Measurements from ENCODE around the gene PLPP3.

PLPP3 gene

DNA sequence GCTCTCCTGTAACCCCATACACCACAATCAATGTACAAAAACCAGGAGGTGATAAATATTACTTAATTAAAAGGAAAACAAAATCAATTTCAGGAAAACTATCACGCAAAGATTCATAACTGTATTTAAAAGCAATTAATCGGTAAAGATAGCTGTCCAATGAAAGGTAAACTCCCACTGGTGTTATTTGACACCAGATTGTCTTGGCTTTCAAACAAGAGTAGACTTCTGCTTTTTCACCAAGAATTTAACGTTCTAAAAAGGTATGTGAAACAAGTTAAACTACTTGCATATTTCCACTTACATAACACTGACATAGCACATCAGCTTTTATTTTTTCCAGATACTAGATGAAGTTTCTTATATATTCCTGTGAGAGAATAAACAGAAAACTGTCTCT lies 3.5 kb downstream of the PLPP3 start:
- no peak for DNase-seq

DNA sequence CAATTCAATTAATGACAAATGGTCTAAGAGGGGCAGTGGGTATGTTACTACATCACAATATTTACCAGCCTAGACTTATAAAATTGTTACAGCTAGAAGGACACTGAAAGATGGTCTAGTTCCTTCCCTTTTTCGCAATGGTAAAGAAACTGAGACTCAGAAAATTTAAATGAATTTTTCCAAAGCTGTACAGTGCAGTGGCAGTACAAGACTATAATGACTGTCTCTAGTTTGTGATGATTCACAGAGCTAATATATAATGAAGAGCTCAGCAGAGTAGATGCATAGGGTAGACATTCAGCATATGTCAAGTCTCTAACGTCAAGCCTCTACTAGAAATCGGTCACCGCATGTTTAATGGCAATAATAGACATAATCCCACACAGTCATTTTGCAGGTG lies 4.6 kb downstream of the PLPP3 start:
- no peak for DNase-seq

DNA sequence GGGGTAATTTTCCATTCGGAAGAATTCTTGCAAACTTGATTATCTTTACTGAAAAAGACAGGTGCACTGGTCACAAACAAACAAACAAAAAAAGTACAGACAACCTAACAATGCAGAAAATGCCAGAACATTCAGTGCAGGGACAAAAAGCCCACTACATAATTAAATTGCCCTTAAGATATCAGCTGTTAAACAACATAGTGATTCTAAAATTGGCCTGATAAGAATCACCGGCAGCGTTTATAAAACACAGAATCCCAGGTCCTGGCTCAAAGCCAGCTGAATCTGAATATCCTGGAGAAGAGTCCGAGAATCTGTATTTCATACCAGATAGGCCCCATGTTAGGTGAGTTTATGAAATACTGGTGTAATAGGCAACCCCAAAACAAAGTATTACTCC lies 6.1 kb downstream of the PLPP3 start:
- DNase-seq = no peak

DNA sequence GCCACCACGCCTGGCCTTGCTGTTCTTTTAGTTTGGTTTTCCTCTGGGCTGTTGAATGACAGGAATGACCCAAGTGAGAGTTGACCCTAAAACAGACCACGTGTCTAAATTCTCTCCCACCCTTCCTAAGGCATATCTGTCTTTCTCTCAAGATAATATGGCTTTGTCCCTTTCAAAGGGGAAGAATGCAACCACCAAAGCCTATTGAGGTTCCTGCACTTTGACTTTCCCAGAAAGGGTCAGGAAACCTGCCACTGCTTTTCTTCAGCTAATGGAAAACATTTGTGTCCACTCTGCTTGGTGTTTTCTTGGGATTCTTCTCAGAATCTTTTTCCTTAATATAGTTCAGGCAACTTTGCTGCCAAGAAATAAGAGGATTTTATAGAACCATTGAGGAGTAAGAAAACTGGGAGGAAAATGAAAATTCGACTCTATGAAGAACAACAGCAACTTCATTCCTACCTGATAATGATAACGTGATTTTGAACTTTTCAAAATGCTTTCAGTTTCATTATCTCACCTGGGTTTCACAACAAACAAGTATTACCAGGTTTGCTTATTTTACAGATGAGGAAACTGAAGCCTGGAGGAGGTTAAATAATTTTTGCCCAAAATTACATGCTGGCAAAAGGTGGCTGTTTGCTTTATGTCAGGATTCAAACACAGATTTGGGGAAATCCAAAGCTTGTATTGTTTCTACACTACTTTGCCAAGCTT lies 6.9 kb downstream of the PLPP3 start:
- no peak for DNase-seq

DNA sequence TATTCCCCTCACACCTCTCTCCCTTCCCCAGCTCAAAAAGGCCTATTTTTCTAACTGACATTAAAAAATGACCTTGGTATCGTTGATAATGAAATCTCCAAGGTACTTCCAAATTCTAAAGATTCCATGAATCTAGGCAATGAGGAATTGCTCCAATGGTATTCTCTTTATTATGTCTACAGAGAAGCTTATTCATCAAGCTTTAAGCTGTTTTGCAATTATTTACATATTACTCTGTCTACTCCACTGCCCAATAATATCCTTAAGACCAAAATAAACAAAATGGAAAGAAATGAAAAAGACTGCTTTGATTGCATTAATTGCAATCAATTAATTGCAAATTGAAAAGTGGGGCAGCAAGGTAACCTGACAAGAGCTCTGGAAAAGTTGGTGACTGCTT lies 7.9 kb downstream of the PLPP3 start:
- no peak for DNase-seq

DNA sequence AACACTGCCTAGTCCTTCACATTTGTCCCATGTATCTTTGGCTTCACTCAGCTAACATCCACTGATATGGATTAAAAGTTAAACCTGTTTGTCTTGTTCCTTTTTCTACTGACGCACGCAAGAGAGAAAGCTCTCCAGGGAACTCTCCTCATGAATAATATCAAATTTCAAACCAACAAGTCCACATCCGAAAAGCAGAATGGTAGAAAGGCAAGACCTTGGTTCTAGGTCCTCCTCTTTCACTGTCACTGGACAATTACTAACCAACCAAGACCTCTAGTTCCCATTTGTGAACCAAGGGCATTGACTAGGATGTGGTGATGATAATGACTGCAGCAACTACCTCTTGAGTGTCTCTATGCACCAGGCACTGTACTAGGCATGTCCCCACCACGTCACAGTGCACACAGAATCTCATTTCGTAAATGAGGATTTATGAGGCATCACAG lies 8.4 kb downstream of the PLPP3 start:
- no peak for DNase-seq

DNA sequence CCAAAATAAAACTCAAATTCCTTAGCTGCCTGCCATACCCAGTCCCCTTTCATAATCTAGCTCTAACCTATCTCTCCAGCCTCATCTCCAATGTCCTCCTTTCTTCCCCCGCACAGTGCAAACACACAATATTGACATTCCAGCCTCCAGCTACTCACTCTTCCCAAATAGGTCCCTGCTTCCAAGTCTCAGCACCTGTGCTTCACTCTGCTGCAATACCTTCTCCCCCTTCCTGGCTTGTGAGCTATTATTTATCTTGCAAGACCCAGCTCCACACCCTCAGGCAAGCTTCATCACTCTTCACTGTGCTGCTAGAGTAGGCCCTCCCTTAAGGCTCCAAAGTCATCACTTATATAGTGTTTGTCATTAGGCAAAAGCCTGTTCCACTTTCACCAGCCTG lies 9.7 kb downstream of the PLPP3 start:
- DNase-seq = no peak

DNA sequence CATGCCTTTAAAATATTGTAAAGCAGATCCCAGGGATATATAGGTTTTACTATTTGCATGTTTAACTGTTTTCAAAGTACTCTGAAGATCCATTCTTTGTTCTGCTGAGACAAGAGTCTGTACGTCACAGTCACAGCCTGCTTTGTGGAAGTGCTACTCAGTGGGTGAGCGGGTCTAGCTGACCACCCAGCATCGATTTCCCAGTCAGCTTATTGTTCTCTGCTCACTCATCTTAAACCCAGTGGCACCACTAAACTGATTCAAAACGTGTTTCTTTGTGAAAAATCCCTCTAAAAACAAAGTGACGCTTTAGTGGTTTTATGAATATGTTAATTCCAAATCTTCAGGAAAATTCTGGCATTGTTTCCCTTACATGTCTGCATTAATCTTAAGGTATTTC lies 12.4 kb downstream of the PLPP3 start:
- DNase-seq = no peak

DNA sequence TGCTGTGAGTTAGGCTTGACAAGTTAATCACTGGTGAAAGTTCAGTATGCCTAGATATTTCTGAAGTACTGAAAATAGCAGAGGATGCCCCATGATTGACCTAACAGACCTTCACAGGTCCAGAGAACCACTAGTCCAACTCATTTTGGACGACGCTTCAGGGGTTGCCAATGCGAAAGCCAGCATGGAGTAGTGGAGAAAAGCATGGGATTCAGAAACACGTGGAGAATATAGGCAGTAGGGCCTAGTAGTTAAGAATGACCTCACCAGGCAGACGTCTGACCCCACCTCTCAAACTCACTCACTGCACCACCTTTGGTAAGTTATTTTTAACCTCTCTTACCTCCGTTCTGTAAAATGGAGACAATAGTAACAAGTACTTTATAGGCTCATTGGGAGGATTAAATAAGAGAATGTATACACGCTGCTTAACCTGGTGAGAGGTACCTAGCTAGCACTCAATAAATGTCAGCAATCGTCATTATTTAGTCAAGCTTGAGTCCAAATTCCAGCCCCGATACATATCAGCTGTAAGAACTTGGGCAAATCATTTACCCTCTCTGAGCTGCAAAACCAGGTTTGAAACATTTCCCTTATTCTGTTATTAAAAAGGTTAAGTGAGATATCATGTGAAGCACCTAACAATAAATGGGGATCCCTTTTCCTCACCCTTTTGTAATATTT lies 13.2 kb downstream of the PLPP3 start:
- no peak for DNase-seq

DNA sequence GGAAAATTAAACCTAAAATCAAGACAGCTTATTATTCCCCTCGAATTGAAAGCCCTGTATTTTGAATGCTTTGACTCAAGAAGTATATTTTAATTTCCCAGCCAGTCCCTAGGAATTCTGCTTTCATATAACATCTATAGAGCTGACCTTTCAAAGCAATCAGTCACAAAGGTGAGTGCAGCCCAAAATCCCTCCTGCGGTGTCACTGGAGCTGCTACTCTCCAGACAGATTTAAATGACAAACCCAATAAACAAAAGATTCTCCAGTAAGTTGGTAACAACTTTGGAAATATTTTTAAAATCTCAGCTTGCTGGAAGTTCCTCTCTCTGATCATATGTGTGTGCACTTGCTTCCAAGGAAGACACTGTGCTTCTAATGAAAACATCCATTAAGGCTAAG lies 14.7 kb downstream of the PLPP3 start:
- DNase-seq = no peak

DNA sequence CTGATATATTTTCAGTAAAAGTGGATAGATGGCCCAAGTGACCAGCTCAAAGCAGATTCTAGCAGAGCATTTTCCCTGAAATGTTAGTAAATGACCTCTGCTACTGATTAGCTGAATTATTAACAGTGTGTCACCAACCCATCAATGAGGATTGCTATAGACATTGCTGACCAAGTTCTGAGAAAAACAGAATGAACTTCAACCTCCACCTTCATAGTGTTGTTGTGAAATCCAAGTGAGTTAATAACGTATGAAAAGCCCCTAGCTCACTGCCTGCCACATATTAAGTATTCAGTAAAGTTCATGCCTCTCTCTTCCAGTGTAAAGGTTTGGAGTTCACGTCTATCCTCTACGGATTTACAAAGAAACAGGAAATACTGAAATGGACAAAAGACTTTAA lies 15.8 kb downstream of the PLPP3 start:
- DNase-seq = no peak

DNA sequence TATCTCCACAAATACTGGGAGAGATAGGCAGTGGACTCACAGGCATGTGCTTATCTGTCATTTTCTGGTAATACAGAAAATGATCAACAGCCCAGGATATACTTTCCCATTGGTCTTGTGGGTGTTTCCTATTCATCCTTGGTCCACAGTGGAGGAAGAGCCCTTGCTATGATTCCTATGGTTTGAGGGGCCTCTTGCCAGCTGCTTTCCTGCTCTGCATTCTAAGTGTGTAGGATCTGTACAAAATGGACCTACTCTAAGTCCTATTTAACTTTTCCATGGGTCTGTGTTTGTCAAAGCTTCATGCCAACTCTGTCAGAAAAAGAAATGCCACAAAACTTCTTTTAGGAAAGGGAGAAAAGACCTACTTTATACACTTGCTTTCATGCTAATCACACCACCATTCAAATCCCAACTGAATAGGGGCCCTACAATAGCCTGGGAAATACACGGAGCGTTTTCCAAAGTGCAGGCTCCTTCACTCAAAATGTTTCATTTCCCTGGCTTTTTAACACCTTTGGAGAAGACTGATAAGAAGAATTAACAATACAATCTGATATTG lies 16.4 kb downstream of the PLPP3 start:
- no peak for DNase-seq

DNA sequence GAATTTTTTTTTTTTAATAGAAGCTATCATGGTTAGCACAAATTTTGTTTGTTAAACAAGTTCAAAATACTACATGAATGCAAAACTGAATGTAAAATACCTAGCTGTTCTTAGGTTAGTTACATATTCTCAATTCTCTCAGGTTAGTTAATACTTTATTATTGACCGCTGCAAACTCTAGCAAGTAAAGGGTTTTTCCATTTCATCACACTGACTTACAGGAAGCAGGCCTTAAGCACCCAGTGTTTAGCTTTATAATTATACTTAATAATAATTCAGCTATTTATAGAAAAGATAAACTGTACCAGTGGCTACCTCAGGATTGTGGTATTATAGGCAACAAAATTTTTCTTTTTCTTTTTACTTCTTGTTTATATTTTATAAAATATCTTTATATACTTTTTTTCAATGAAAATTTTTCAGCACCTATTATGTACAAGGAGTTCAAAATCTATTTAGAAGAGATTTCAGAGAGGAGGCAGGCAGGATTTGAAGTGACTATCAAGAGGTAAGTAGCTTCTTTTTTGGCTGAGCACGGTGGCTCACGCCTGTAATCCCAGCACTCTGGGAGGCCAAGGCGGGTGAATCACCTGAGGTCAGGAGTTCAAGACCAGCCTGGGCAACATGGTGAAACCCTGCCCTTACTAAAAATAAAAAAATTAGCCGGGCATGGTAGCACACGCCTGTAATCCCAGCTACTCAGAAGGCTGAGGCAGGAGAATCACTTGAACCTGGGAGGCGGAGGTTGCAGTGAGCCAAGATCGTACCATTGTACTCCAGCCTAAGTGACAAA lies 17.9 kb downstream of the PLPP3 start:
- no peak for DNase-seq

DNA sequence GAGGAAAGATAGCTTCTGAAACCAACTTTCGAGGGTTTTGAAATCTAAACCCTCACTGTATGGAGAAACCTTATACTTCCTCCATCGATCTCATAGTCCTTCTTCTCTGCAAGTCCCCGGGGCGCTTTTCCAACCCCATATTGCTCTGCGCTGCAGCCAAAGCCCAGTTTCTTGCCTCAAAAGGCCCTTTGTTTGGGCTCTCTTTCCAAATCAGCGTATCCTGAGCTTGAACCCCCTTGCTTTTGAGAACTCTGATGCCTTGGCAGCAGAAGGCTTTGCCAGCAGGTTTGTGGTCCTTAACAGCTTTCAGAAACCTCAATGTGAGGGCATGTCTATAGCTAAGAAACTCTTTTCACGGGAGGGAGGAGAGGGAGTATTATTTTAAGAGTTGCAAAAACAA lies 21.6 kb downstream of the PLPP3 start:
- no peak for DNase-seq

DNA sequence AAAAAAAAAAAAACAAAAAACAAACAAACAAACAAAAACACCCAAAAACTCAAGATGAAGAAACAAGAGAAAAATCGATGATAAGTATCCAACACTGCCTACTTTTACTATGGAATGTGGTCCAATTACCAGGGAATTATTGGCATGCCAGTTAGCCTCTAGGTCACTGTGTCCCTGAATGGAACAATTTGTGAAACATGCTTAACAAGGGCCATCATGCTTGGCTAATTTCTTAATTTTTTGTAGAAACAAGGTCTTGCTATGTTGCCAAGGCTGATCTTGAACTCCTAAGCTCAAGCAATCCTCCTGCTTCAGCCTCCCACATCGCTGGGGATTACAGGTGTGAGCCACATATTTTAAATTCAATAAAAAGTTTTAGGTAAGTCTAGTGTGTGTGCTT lies 23.9 kb downstream of the PLPP3 start:
- no peak for DNase-seq

DNA sequence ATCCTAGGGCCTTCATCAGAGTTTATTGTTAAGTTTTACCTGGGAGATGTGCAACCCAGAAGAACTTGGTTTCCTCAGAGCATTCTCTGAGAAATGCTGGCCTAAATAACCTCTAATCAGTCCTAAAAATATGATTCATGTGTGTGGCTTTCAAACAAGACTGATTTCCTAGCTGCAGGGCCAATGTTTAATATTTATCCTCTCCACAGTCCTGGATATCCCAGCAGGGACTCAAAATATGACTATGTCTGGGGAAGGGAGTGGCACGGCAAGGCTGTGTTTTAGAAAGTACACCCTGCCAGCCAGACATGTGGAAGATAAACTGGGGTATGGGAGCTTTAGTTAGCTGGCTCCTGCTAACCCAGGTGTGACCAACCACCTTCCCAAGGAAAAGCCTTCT lies 26.3 kb downstream of the PLPP3 start:
- no peak for DNase-seq

DNA sequence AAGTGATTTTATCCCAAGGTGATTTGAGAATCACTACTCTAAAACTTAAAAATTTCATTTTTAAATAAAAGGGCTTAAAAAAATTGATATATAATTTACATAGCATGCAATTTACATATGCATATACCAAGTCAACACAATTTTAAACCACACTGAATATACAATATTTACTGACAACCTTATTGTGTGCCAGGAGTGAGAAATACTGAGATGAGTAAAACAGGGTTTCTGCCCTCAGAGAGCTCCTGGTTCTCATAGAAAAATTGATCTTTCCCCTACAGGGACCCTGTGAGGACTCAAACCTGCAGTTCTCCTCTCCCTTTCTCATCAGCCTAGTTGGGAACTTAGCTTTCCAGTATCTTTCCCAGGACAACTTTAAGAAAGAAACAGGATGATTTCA lies 27.0 kb downstream of the PLPP3 start:
- DNase-seq = no peak

DNA sequence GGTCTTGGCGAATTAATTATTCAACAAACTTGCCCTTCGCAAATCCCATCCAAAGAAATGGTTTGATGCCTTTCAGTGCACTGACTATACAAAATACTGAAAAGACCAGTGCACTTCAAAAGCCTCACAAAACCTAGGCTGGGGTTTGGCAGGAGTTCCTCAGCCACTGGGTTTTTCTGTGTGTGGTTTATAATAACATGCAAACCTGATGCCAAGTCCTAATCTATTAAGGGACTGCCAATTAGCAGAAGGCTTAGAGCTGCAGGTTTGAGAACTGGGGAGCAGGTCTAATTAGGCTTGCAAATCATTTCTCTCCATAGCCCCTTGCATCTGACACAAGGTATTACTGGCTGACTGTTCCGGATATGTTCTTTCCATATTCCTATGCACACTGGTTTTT lies 27.7 kb downstream of the PLPP3 start:
- no peak for DNase-seq

DNA sequence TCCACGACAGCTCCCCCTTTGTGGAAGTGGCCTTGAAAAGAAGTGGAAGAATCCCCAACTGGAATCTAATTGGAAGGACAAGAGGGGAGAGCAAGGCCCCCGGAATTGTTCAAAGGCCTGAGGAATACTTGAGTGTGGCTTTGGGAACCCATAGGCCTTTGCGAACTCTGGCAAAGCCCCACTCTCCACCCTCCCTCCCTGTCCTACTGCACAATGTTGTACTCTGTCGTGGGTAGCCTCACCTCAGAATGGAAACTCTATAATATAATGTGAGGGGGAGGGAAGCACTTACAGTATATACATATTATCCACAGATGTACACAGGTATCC lies 28.5 kb downstream of the PLPP3 start:
- no peak for DNase-seq

DNA sequence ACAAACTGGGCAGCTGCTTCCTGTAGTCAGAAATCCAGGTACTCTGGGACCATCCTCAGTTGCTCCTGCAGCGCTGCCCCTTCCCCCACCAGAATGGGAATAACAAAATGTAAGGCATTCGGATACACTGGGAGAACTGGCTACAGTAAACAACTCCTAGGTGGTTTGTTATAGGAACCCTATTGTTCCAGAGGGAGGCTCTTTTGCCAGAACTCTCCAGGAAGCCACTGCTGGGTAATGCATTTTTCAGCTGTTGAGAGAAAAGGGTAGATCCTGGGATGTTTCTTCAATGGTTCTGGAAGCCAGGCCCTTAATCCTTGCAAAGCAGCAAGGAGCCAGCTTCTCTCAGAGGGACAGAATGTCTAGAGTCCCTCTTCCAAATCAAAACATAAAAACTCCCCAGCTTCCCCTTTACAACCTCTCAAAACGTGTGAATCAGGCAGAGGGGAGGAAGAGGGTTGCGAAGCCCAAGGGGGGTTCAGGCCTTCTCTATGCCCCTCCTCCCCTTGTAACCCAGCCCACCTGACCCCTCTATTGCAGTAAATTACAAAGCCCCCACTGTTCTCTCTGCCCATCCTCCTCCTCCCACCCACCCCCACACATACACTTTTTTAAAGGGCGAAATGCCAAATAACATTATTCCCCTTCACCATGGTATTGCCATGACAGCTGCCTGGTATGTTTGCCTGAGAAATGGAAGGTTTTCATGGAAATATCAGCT lies 29.1 kb downstream of the PLPP3 start:
- DNase-seq = no peak

DNA sequence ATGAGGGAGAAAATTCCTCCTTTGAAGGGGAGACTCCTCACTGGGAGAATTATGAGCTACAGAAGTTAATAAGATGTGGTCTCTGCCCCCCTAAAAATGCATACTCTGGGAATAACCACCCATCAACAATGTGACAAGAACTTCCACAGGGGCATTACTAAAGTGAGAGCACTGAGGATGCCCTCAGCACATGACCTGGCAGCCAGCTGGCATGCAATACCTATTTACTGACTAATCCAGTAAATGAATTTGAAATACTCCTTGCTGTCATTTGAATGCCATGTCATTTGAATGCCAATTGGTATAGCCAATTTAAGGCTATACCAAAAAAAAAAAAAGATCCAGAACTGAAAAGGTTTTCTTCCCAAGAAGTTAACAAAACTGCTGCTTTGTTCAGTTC lies 30.8 kb downstream of the PLPP3 start:
- DNase-seq = no peak

DNA sequence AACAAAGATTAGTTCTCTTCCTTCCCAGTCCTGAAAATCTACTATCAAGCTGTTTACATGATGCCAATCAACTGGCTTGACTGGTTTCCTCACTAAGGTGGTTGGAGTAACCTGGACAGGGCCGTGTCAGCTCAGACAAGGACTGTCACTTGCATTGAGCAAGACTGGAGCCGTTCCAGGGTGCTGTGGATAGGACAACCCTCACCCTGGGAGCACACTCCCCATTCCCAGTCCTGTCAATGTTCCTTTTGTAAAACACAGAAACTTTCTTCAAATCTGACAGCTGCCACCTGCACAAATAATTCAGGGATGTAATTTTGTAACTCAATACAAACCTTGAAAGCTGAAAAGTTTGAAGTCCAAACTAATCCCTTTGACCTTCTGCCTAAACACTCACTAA lies 31.4 kb downstream of the PLPP3 start:
- no peak for DNase-seq

DNA sequence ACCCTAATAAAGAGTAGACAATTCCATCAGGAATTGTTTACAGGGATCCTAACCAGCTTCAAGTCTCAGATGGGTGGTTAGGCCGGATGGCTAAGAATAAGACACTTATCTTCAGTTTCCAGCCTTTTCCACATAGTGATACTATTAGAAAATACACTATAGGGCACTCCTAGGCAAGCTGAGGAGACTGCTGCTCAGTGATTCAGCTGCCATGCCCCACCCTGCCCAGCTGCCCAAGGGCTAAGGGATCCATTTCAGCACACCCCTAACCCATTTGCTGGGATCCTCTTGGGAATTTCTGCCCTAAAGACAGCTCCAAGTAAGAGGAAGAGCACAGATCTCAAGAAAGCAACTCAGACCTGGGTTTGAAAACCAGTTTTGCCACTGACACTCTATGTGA lies 31.9 kb downstream of the PLPP3 start:
- DNase-seq = no peak
